Upper lobe of left lung (tissue), 6 donors: Measurements from ENCODE around the gene CRX. TPM values are rescaled to one million over a fixed set of nuclear protein-coding genes. Genes with fewer than 3 reads are reported as not detected.

ENCODE experiments used
- ATAC-seq, 2 donors: fragments of 200-7000 bp; cut with Tn5 transposase; one replicate each; pipeline ENCODE4 v1.9.1; 2022; ENCODE audit warnings: mild to moderate bottlenecking in 2 of 2, moderate library complexity in 2 of 2; ENCODE audit not compliant: low FRiP score in 2 of 2
- DNase-seq, 2 donors: peaks; one replicate each; pipeline ENCODE4 v3.0.0-alpha.2; 2019 to 2020
- H3K27ac ChIP-seq, 4 donors: fragments of 200-600 bp; sonication (generic); one replicate each; pipeline ENCODE4 v1.5.1; 2016 to 2019
- H3K27me3 ChIP-seq, 4 donors: fragments of 200-600 bp; sonication (generic); one replicate each; pipeline ENCODE4 v1.5.1; 2017 to 2019
- H3K36me3 ChIP-seq, 4 donors: fragments of 200-600 bp; sonication (generic); one replicate each; pipeline ENCODE4 v1.5.1; 2016 to 2019
- H3K4me1 ChIP-seq, 4 donors: fragments of 200-600 bp; sonication (generic); one replicate each; pipeline ENCODE4 v1.5.1; 2018 to 2019
- H3K4me3 ChIP-seq, 4 donors: fragments of 200-600 bp; sonication (generic); one replicate each; pipeline ENCODE4 v1.5.1; 2017 to 2019; ENCODE audit warnings: mild to moderate bottlenecking in 2 of 4, moderate library complexity in 1 of 4
- H3K9me3 ChIP-seq, 4 donors: fragments of 200-600 bp; sonication (generic); one replicate each; pipeline ENCODE4 v1.5.1; 2018 to 2019
- CTCF ChIP-seq, 6 experiments: fragments of 450-650 bp in 4 of 6; fragments of 200-600 bp in 2 of 6; sonication (generic) in 2 of 6; IDR thresholded peaks; one replicate each; pipeline ENCODE4 v1.5.1; 2016 to 2019; ENCODE audit warnings: antibody characterized with exemption in 6 of 6
- EP300 ChIP-seq, 4 donors: sonication (generic); formaldehyde crosslinking; IDR thresholded peaks; one replicate each; pipeline ENCODE4 v1.5.1; 2017; ENCODE audit warnings: antibody characterized with exemption in 4 of 4, control low read depth in 2 of 4
- POLR2A ChIP-seq, 4 donors: fragments of 450-650 bp; IDR thresholded peaks; one replicate each; pipeline ENCODE4 v1.5.1; 2016 to 2017; ENCODE audit warnings: antibody characterized with exemption in 4 of 4, mild to moderate bottlenecking in 2 of 4
- POLR2AphosphoS5 ChIP-seq, 2 donors: sonication (generic); formaldehyde crosslinking; IDR thresholded peaks; one replicate each; pipeline ENCODE4 v1.5.1; 2017; ENCODE audit warnings: antibody characterized with exemption in 2 of 2
- WGBS, 2 donors: methylation state at CpG; one replicate each; pipeline ENCODE4 v1.1.5; 2017 to 2018; 5-methylcytosine and 5-hydroxymethylcytosine counted together
- total RNA-seq, 6 donors: library from RNA; depleted of rRNA in 4 of 6; stranded (reverse); fragments of >200 nt in 4 of 6; gene quantifications; one replicate each; pipeline versions ENCODE4 v1.1.0 to v1.2.1, GENCODE V29; 2016 to 2021
- donor health status: DM: no; HTN: no; CAD: no; lungs with moderate emphysema.
- donor health status: DM: no; HTN: yes; CAD: no; lungs with severe emphysema.

CRX gene
- total RNA-seq, 6 donors from 2014 or later = not detected

GRCh38 chr19:47881757-47882156 is 60.0 kb downstream of the CRX start:
- DNase-seq = no peak
- Histone ChIP-seq H3K4me3 (no peak overlapping the region), H3K36me3 (no peaks in the 10 kb centered on the region), H3K9me3 (no peaks in the 10 kb centered on the region), H3K4me1 (no peaks in the 10 kb centered on the region), H3K27me3 (no peaks in the 10 kb centered on the region), H3K27ac (no peak overlapping the region)
- TF ChIP-seq EP300 (IDR thresholded peaks at IDR 0.05) (no peak), CTCF (IDR thresholded peaks at IDR 0.05) (no peak), POLR2A (IDR thresholded peaks at IDR 0.05) (no peak), POLR2AphosphoS5 (IDR thresholded peaks at IDR 0.05) (no peak)
- WGBS, 2 donors = 74 to 79% methylated on average over 5 of the region's 5 CpGs
- no peak for ATAC-seq

- Histone ChIP-seq H3K27me3 (no peaks in the 10 kb centered on the region), H3K9me3 (no peaks in the 10 kb centered on the region), H3K27ac (no peak overlapping the region), H3K4me3 (no peak overlapping the region), H3K36me3 (no peaks in the 10 kb centered on the region), H3K4me1 (no peaks in the 10 kb centered on the region)
- no peak for ATAC-seq
- DNase-seq = no peak
- WGBS, 2 donors = 48 to 75% methylated on average over 3 of the region's 3 CpGs
- TF ChIP-seq POLR2AphosphoS5 (IDR thresholded peaks at IDR 0.05) (no peak), POLR2A (IDR thresholded peaks at IDR 0.05) (no peak), EP300 (IDR thresholded peaks at IDR 0.05) (no peak), CTCF (IDR thresholded peaks at IDR 0.05) (no peak)
These were observed 61.2 kb downstream of the CRX start for GRCh38 chr19:47882890-47883289.

- Histone ChIP-seq H3K27ac (no peak overlapping the region), H3K27me3 (no peaks in the 10 kb centered on the region), H3K4me3 (no peak overlapping the region), H3K9me3 (no peaks in the 10 kb centered on the region), H3K4me1 (no peaks in the 10 kb centered on the region), H3K36me3 (no peaks in the 10 kb centered on the region)
- WGBS, 2 donors = 58 to 83% methylated on average over 5 of the region's 5 CpGs
- no peak for DNase-seq
- TF ChIP-seq POLR2A (IDR thresholded peaks at IDR 0.05) (no peak), POLR2AphosphoS5 (IDR thresholded peaks at IDR 0.05) (no peak), EP300 (IDR thresholded peaks at IDR 0.05) (no peak), CTCF (IDR thresholded peaks at IDR 0.05) (no peak)
- no peak for ATAC-seq
These were observed 63.3 kb downstream of the CRX start for GRCh38 chr19:47885067-47885463.

- no peak within 1 kb of the TSS for H3K27ac ChIP-seq
- 60 to 61% methylated on average over 12 of the region's 12 CpGs for WGBS, 2 donors
- no peak within 1 kb of the TSS for H3K4me3 ChIP-seq
- TF ChIP-seq EP300 (IDR thresholded peaks at IDR 0.05) = no peak
- no peak for TF ChIP-seq CTCF (IDR thresholded peaks at IDR 0.05)
- no peak for TF ChIP-seq POLR2A (IDR thresholded peaks at IDR 0.05)
- no peak for TF ChIP-seq POLR2AphosphoS5 (IDR thresholded peaks at IDR 0.05)
- no peak for ATAC-seq
- H3K4me1 ChIP-seq = no peaks in the 10 kb centered on the region
- no peaks in the 10 kb centered on the region for H3K9me3 ChIP-seq
- no peak for DNase-seq
- H3K27me3 ChIP-seq = no peaks in the 10 kb centered on the region
- H3K36me3 ChIP-seq = no peaks in the 10 kb centered on the region
These were observed 64.3 kb downstream of the CRX start, which contains the start of gene SULT2A1 for GRCh38 chr19:47886010-47886559. SULT2A1 (minus strand) TSS chr19:47886315; CDS start chr19:47886257, 58 bp downstream.
